NB4 (cell line): ENCODE measurements around the gene ISCA1.

ENCODE experiments used
- DNase-seq: peaks from one replicate; pipeline ENCODE4 v3.0.0; 2010; ENCODE audit warnings: low read depth
- H3K4me3 ChIP-seq: one replicate; pipeline ENCODE4 v1.5.1; 2011; ENCODE audit warnings: mild to moderate bottlenecking, low read depth, low read length, moderate library complexity
- CTCF ChIP-seq: IDR thresholded peaks from one replicate; pipeline ENCODE4 v1.5.1; 2012; ENCODE audit warnings: low read depth, low read length
- MAX ChIP-seq: IDR thresholded peaks from 2 replicates; pipeline ENCODE4 v1.6.1; 2011; ENCODE audit warnings: low read depth, low read length
- MYC ChIP-seq: IDR thresholded peaks from 2 replicates; pipeline ENCODE4 v1.6.1; 2011; ENCODE audit warnings: low read depth, low read length
- POLR2A ChIP-seq: IDR thresholded peaks from 2 replicates; pipeline ENCODE4 v1.6.1; 2011; ENCODE audit warnings: mild to moderate bottlenecking; ENCODE audit not compliant: insufficient read length; ENCODE audit errors: extremely low read depth

ISCA1 gene

GRCh38 chr9:86282077-86282978 lies at the start of gene ISCA1:
Gene ISCA1 (minus strand): TSS chr9:86282538. CDS start chr9:86282458, 80 bp downstream.
- H3K4me3 ChIP-seq = peak within 1 kb of the TSS; percentile 92
- TF ChIP-seq MYC (peak; percentile 84), POLR2A (peak; percentile 81), MAX (peak; percentile 45), CTCF (no peak)
- peak; percentile 95 for DNase-seq

GRCh38 chr9:86330186-86330585 lies 47.8 kb upstream of the ISCA1 start:
- H3K4me3 ChIP-seq = no peak overlapping the region
- no peak for TF ChIP-seq MAX
- no peak for DNase-seq

- no peak overlapping the region for H3K4me3 ChIP-seq
- DNase-seq = no peak
- TF ChIP-seq MAX (no peak), POLR2A (no peak), CTCF (no peak), MYC (no peak)
These were observed 47.3 kb upstream of the ISCA1 start for GRCh38 chr9:86329649-86330048.

GRCh38 chr9:86328156-86328555 lies 45.8 kb upstream of the ISCA1 start:
- no peak for TF ChIP-seq MYC
- no peak for TF ChIP-seq POLR2A
- no peak for TF ChIP-seq MAX
- no peak for TF ChIP-seq CTCF
- DNase-seq = no peak

GRCh38 chr9:86326536-86326935 lies 44.2 kb upstream of the ISCA1 start:
- TF ChIP-seq MAX (no peak), MYC (no peak), POLR2A (no peak), CTCF (no peak)
- no peak overlapping the region for H3K4me3 ChIP-seq
- no peak for DNase-seq

More at GRCh38 chr9:86328156-86328555, 45.8 kb upstream of the ISCA1 start:
- H3K4me3 ChIP-seq = no peak overlapping the region

- H3K4me3 ChIP-seq = no peak overlapping the region
- TF ChIP-seq MAX (no peak), CTCF (no peak), MYC (no peak), POLR2A (no peak)
- DNase-seq = no peak
These were observed 42.6 kb upstream of the ISCA1 start for GRCh38 chr9:86324901-86325300.
